HCT116 (cell line): ENCODE results near the gene TEX101. TPM values are rescaled to one million over a fixed set of nuclear protein-coding genes. Genes with fewer than 3 reads are reported as not detected.
A peak's percentile ranks its signal among the peaks of the same experiment; 100 is the strongest.

Source experiments
- ATAC-seq: fragments of 200-7000 bp; cut with Tn5 transposase; 2 replicates; pipeline ENCODE4 v1.9.1; 2020; ENCODE audit warnings: mild to moderate bottlenecking, moderate library complexity
- BruUV-seq: library from RNA; stranded (reverse); fragments of 400-500 nt; replicated peaks from 2 replicates; lab custom pipeline; 2021; lab: Mats Ljungman, UMichigan
- CTCF ChIA-PET: fragments of 300-600 bp; sonication (Branson Sonifier 250); formaldehyde crosslinking; loops from one replicate; lab custom pipeline; 2021; ENCODE audit warnings: antibody characterized with exemption; lab: Charles Lee
- POLR2A ChIA-PET: fragments of 300-600, 350-600 bp; sonication (Branson Sonifier 250); formaldehyde crosslinking; loops from one replicate; lab custom pipeline; 2021; ENCODE audit warnings: antibody characterized with exemption; lab: Charles Lee
- RAD21 ChIA-PET, 2 experiments: fragments of 300-600 bp; sonication (Branson Sonifier 250); formaldehyde crosslinking; loops; one replicate each; lab custom pipeline; 2023; ENCODE audit warnings: low total read pairs in 2 of 2; ENCODE audit not compliant: uncharacterized antibody in 2 of 2, unreplicated experiment in 2 of 2, low non-redundant PET in 1 of 2; lab: Charles Lee
- DNase-seq: peaks from one replicate; pipeline ENCODE4 v3.0.0-alpha.2; 2010; ENCODE audit warnings: low read depth, low spot score
- H2AFZ ChIP-seq: fragments of 200-600 bp; shearing (Covaris generic), sonication (generic); 2 replicates; pipeline ENCODE4 v1.6.1; 2017; ENCODE audit warnings: low read depth, mixed run types, mixed read lengths, antibody characterized with exemption, low read length; ENCODE audit not compliant: poor library complexity, severe bottlenecking
- H3K27ac ChIP-seq: 2 replicates; pipeline ENCODE4 v1.5.1; 2012; ENCODE audit warnings: low read depth, low read length
- H3K27me3 ChIP-seq: fragments of 200-600 bp; sonication (generic); 2 replicates; pipeline ENCODE4 v1.6.1; 2016; ENCODE audit warnings: mixed run types, low read length, mixed read lengths; ENCODE audit not compliant: insufficient read depth
- H3K36me3 ChIP-seq, 2 experiments: fragments of 200-500 bp in 1 of 2; fragments of 200-600 bp in 1 of 2; sonication (Bioruptor generic) in 1 of 2; sonication (generic) in 1 of 2; 2 replicates each; pipeline versions ENCODE4 v1.5.1 to v1.6.1; 2014 to 2016; ENCODE audit warnings: low read length in 2 of 2, inconsistent platforms in 1 of 2, mixed read lengths in 1 of 2, mixed run types in 1 of 2; ENCODE audit not compliant: insufficient read depth in 2 of 2, control insufficient read depth in 1 of 2
- H3K4me1 ChIP-seq, 2 experiments: fragments of 200-600 bp in 1 of 2; sonication (generic) in 1 of 2; 2 replicates each; pipeline versions ENCODE4 v1.5.1 to v1.6.1; 2012 to 2017; ENCODE audit warnings: low read length in 2 of 2, inconsistent platforms in 1 of 2, mild to moderate bottlenecking in 1 of 2, mixed read lengths in 1 of 2, mixed run types in 1 of 2, moderate library complexity in 1 of 2; ENCODE audit not compliant: insufficient read depth in 2 of 2, control insufficient read depth in 1 of 2
- H3K4me2 ChIP-seq: fragments of 200-600 bp; sonication (generic); 2 replicates; pipeline ENCODE4 v1.6.1; 2017; ENCODE audit warnings: mixed run types, low read length, mixed read lengths
- H3K4me3 ChIP-seq, 2 experiments: fragments of 200-600 bp in 1 of 2; sonication (generic) in 1 of 2; replicated peaks in 1 of 2; 2 replicates each; pipeline ENCODE4 v1.5.1; 2011 to 2016; ENCODE audit warnings: low read length in 2 of 2, control low read depth in 1 of 2, low read depth in 1 of 2, mild to moderate bottlenecking in 1 of 2, mixed read lengths in 1 of 2, mixed run types in 1 of 2
- H3K79me2 ChIP-seq: fragments of 200-600 bp; sonication (generic); 2 replicates; pipeline ENCODE4 v1.6.1; 2017; ENCODE audit warnings: mild to moderate bottlenecking, mixed run types, low read length, moderate library complexity, mixed read lengths; ENCODE audit not compliant: insufficient read depth
- H3K9ac ChIP-seq: fragments of 200-600 bp; sonication (generic); 2 replicates; pipeline ENCODE4 v1.6.1; 2016; ENCODE audit warnings: low read length, mixed read lengths
- H3K9me2 ChIP-seq: fragments of 200-600 bp; sonication (generic), shearing (Covaris generic); 2 replicates; pipeline ENCODE4 v1.6.1; 2017; ENCODE audit warnings: mixed run types, mild to moderate bottlenecking, moderate library complexity; ENCODE audit not compliant: insufficient read depth
- H3K9me3 ChIP-seq, 2 experiments: fragments of 200-500 bp in 1 of 2; fragments of 200-600 bp in 1 of 2; sonication (Bioruptor generic) in 1 of 2; sonication (generic) in 1 of 2; 2 replicates each; pipeline ENCODE4 v1.6.1; 2014 to 2017; ENCODE audit warnings: low read length in 2 of 2, mixed read lengths in 2 of 2, inconsistent platforms in 1 of 2, low read depth in 1 of 2, mild to moderate bottlenecking in 1 of 2, mixed run types in 1 of 2, moderate library complexity in 1 of 2; ENCODE audit not compliant: control insufficient read depth in 1 of 2, insufficient read depth in 1 of 2
- H4K20me1 ChIP-seq: fragments of 200-600 bp; sonication (generic), shearing (Covaris generic); 2 replicates; pipeline ENCODE4 v1.6.1; 2017; ENCODE audit warnings: mixed run types, mild to moderate bottlenecking, moderate library complexity; ENCODE audit not compliant: insufficient read depth
- ATF3 ChIP-seq: IDR thresholded peaks from 2 replicates; pipeline ENCODE4 v1.6.1; 2012
- CBX3 ChIP-seq: IDR thresholded peaks from 2 replicates; pipeline ENCODE4 v1.6.1; 2012; ENCODE audit warnings: low read depth
- CEBPB ChIP-seq: IDR thresholded peaks from 2 replicates; pipeline ENCODE4 v1.6.1; 2012; ENCODE audit warnings: low read depth
- FOSL1 ChIP-seq: IDR thresholded peaks from 2 replicates; pipeline ENCODE4 v1.6.1; 2012; ENCODE audit warnings: low read depth
- JUND ChIP-seq: IDR thresholded peaks from 2 replicates; pipeline ENCODE4 v1.6.1; 2012
- MAX ChIP-seq: IDR thresholded peaks from 2 replicates; pipeline ENCODE4 v1.6.1; 2012
- POLR2AphosphoS5 ChIP-seq: IDR thresholded peaks from 2 replicates; pipeline ENCODE4 v1.6.1; 2011; ENCODE audit warnings: mild to moderate bottlenecking, low read depth, low read length, moderate library complexity
- SIN3A ChIP-seq: IDR thresholded peaks from 2 replicates; pipeline ENCODE4 v1.6.1; 2012; ENCODE audit warnings: low read depth
- SP1 ChIP-seq: IDR thresholded peaks from 2 replicates; pipeline ENCODE4 v1.6.1; 2012; ENCODE audit warnings: low read depth
- ZNF274 ChIP-seq: fragments of 200-500 bp; sonication (Bioruptor generic); IDR thresholded peaks from 2 replicates; pipeline ENCODE4 v1.6.1; 2014; ENCODE audit warnings: mild to moderate bottlenecking, low read depth, low read length, inconsistent platforms
- intact Hi-C: fragments of 100-400 bp; cut with micrococcal nuclease; formaldehyde crosslinking; loops from 2 replicates; pipeline ENCODE4 v1.10.0; 2022
- total RNA-seq: library from RNA; stranded (reverse); gene quantifications from one replicate; pipeline ENCODE4 v1.2.1, GENCODE V29; 2021; ENCODE audit not compliant: unreplicated experiment

Gene TEX101
- total RNA-seq, 1 experiment from 2014 or later, result not detected

GRCh38 chr19:43462383-43462782 is 47.7 kb downstream of the TEX101 start:
- intact Hi-C loops, result no loop called here
- Histone ChIP-seq H3K9me2 (no peaks in the 10 kb centered on the region), H4K20me1 (no peaks in the 10 kb centered on the region), H3K9me3 (no peaks in the 10 kb centered on the region), H3K4me2 (peak overlapping the region; percentile 100), H3K4me1 (peaks cover 22 to 42% of the 10 kb centered on the region in 2 experiments), H3K9ac (no peak overlapping the region), H3K27me3 (no peaks in the 10 kb centered on the region), H2AFZ (no peak overlapping the region), H3K4me3 (peak overlapping the region in 1 of 2 experiments; percentile 73; a peak in 1 of 4 replicates), H3K79me2 (no peaks in the 10 kb centered on the region), H3K36me3 (no peaks in the 10 kb centered on the region), H3K27ac (no peak overlapping the region)
- ChIA-PET CTCF (interaction anchor here (2.5 kb wide), 1 partner anchor 15 kb away, joined by 15 read pairs; no protein-coding TSS in a partner anchor), POLR2A (interaction anchor here (1.8 kb wide), 1 partner anchor 13 kb away, joined by 5 read pairs; no protein-coding TSS in a partner anchor), RAD21 (no interaction called here)
- no peak for DNase-seq
- no peak for TF ChIP-seq JUND
- no peak for TF ChIP-seq SP1
- TF ChIP-seq MAX, result no peak
- TF ChIP-seq CEBPB, result no peak
- TF ChIP-seq ATF3, result no peak
- no peak for TF ChIP-seq ZNF274
- BruUV-seq, result no TSS peak
- ATAC-seq, result no peak

- Histone ChIP-seq H2AFZ (peak overlapping the region; percentile 67), H3K27ac (peak overlapping the region; percentile 36), H3K9me2 (no peaks in the 10 kb centered on the region), H3K9ac (peak overlapping the region; percentile 65), H3K4me2 (peak overlapping the region; percentile 100), H4K20me1 (no peaks in the 10 kb centered on the region), H3K36me3 (no peaks in the 10 kb centered on the region), H3K4me1 (peaks cover 22 to 47% of the 10 kb centered on the region in 2 experiments), H3K9me3 (no peaks in the 10 kb centered on the region), H3K27me3 (no peaks in the 10 kb centered on the region), H3K4me3 (peak overlapping the region; percentile 37 to 73)
- intact Hi-C loops, result no loop called here
- ChIA-PET POLR2A (interaction anchor here (0.7 to 1.8 kb wide), 8 partner anchors 11 to 206 kb away, joined by 3 to 8 read pairs (median 4); partner anchors contain the start of gene ZNF575), RAD21 (interaction anchor here (0.7 to 0.9 kb wide), 2 partner anchors 41 to 59 kb away, joined by 3 read pairs; partner anchors contain the start of gene PHLDB3 (in 1 of the 2))
- TF ChIP-seq POLR2AphosphoS5, result no peak; the same call in 1 of the 2 replicates
- TF ChIP-seq SIN3A, result no peak
- no peak for TF ChIP-seq ATF3
- TF ChIP-seq CBX3, result no peak
- TF ChIP-seq FOSL1, result no peak
- peak; percentile 87 for TF ChIP-seq MAX
- TF ChIP-seq, all 23 proteins: peak for 1
- no TSS peak for BruUV-seq
- DNase-seq (no peak), ATAC-seq (no peak)
- no peaks in the 10 kb centered on the region for H3K79me2 ChIP-seq
- CTCF ChIA-PET, result interaction anchor here (1.2 to 3.0 kb wide), 5 partner anchors 12 to 57 kb away, joined by 4 to 19 read pairs (median 4); no protein-coding TSS in a partner anchor
These were observed 48.2 kb downstream of the TEX101 start for GRCh38 chr19:43462785-43463380.
